Duodenal mucosa (tissue), 2 donors: ENCODE measurements around the gene DHX34.
"Not testable (repeated sequence)": the region's sequence is repeated elsewhere in the genome, so short reads cannot be mapped to it uniquely, and the experiment has no call there.

Source experiments
- H3K27ac ChIP-seq: one replicate; pipeline ENCODE4 v1.7.0; 2013; ENCODE audit warnings: low read depth, low read length
- H3K27me3 ChIP-seq, 2 donors: one replicate each; pipeline ENCODE4 v1.7.0; 2013; ENCODE audit warnings: low read length in 2 of 2, control low read depth in 1 of 2; ENCODE audit not compliant: insufficient read depth in 2 of 2, control insufficient read depth in 1 of 2
- H3K36me3 ChIP-seq, 2 donors: one replicate each; pipeline ENCODE4 v1.7.0; 2013; ENCODE audit warnings: low read length in 2 of 2, control low read depth in 1 of 2; ENCODE audit not compliant: insufficient read depth in 2 of 2, control insufficient read depth in 1 of 2
- H3K4me1 ChIP-seq, 2 donors: one replicate each; pipeline ENCODE4 v1.7.0; 2013; ENCODE audit warnings: low read length in 2 of 2, control low read depth in 1 of 2; ENCODE audit not compliant: insufficient read depth in 2 of 2, control insufficient read depth in 1 of 2
- H3K4me3 ChIP-seq, 2 donors: one replicate each; pipeline ENCODE4 v1.7.0; 2013; ENCODE audit warnings: low read length in 2 of 2, low read depth in 1 of 2
- H3K9ac ChIP-seq, 2 donors: one replicate each; pipeline ENCODE4 v1.7.0; 2013; ENCODE audit warnings: low read length in 2 of 2, low read depth in 1 of 2
- H3K9me3 ChIP-seq, 2 donors: one replicate each; pipeline ENCODE4 v1.7.0; 2013; ENCODE audit warnings: low read length in 2 of 2, control low read depth in 1 of 2; ENCODE audit not compliant: control insufficient read depth in 1 of 2

DHX34 gene

GRCh38 chr19:47363758-47364531 is 14.8 kb downstream of the DHX34 start:
- peaks cover 12 to 56% of the 10 kb centered on the region in 2 donors for H3K36me3 ChIP-seq

GRCh38 chr19:47365455-47365854 is 16.3 kb downstream of the DHX34 start:
- H3K27ac ChIP-seq, H3K9me3 ChIP-seq, H3K4me3 ChIP-seq, H3K27me3 ChIP-seq, H3K9ac ChIP-seq, H3K4me1 ChIP-seq: not testable (repeated sequence)
- peaks cover 17 to 57% of the 10 kb centered on the region in 2 donors for H3K36me3 ChIP-seq

More at GRCh38 chr19:47363758-47364531, 14.8 kb downstream of the DHX34 start:
- Histone ChIP-seq H3K9ac (no peak overlapping the region), H3K9me3 (no peaks in the 10 kb centered on the region), H3K27ac (no peak overlapping the region), H3K4me1 (no peaks in the 10 kb centered on the region), H3K4me3 (no peak overlapping the region), H3K27me3 (no peaks in the 10 kb centered on the region)

- no peak overlapping the region for H3K9ac ChIP-seq
- H3K4me1 ChIP-seq = no peaks in the 10 kb centered on the region
- H3K27ac ChIP-seq = no peak overlapping the region
- H3K36me3 ChIP-seq = peaks cover 30 to 67% of the 10 kb centered on the region in 2 donors
- no peak overlapping the region for H3K4me3 ChIP-seq
- no peaks in the 10 kb centered on the region for H3K27me3 ChIP-seq
- H3K9me3 ChIP-seq = no peaks in the 10 kb centered on the region
Measured at GRCh38 chr19:47370045-47370611, 21.0 kb downstream of the DHX34 start.

GRCh38 chr19:47371261-47371660 is 22.1 kb downstream of the DHX34 start:
- Histone ChIP-seq H3K4me1 (no peaks in the 10 kb centered on the region), H3K36me3 (peaks cover 33 to 75% of the 10 kb centered on the region in 2 donors), H3K4me3 (no peak overlapping the region), H3K27me3 (no peaks in the 10 kb centered on the region), H3K9ac (no peak overlapping the region), H3K9me3 (no peaks in the 10 kb centered on the region), H3K27ac (no peak overlapping the region)

GRCh38 chr19:47372603-47373002 is 23.5 kb downstream of the DHX34 start:
- no peak overlapping the region for H3K9ac ChIP-seq
- no peak overlapping the region for H3K4me3 ChIP-seq
- H3K27me3 ChIP-seq = no peaks in the 10 kb centered on the region
- H3K4me1 ChIP-seq = no peaks in the 10 kb centered on the region
- no peak overlapping the region for H3K27ac ChIP-seq
- H3K36me3 ChIP-seq = peaks cover 36 to 88% of the 10 kb centered on the region in 2 donors
- H3K9me3 ChIP-seq = no peaks in the 10 kb centered on the region

- no peaks in the 10 kb centered on the region for H3K9me3 ChIP-seq
- H3K27ac ChIP-seq = no peak overlapping the region
- H3K27me3 ChIP-seq = no peaks in the 10 kb centered on the region
- no peak overlapping the region for H3K9ac ChIP-seq
- no peaks in the 10 kb centered on the region for H3K4me1 ChIP-seq
- H3K36me3 ChIP-seq = peaks cover 36 to 97% of the 10 kb centered on the region in 2 donors
- H3K4me3 ChIP-seq = no peak overlapping the region
Measured at GRCh38 chr19:47373246-47374240, 24.4 kb downstream of the DHX34 start.

GRCh38 chr19:47374876-47375693 is 26.0 kb downstream of the DHX34 start:
- Histone ChIP-seq H3K9me3 (no peaks in the 10 kb centered on the region), H3K27me3 (no peaks in the 10 kb centered on the region), H3K4me3 (no peak overlapping the region), H3K36me3 (peaks cover 35 to 91% of the 10 kb centered on the region in 2 donors), H3K27ac (no peak overlapping the region), H3K4me1 (no peaks in the 10 kb centered on the region), H3K9ac (no peak overlapping the region)

- H3K27me3 ChIP-seq = no peaks in the 10 kb centered on the region
- no peak overlapping the region for H3K4me3 ChIP-seq
- H3K9me3 ChIP-seq = no peaks in the 10 kb centered on the region
- H3K36me3 ChIP-seq = peaks cover 40 to 92% of the 10 kb centered on the region in 2 donors
- no peak overlapping the region for H3K9ac ChIP-seq
- no peak overlapping the region for H3K27ac ChIP-seq
- H3K4me1 ChIP-seq = no peaks in the 10 kb centered on the region
Measured at GRCh38 chr19:47375694-47376588, 26.8 kb downstream of the DHX34 start.
